GM12872 (cell line): Measurements from ENCODE around the gene FRG1.

ENCODE experiments used
- TF ChIP-seq, protein P1 (sequence below): IDR thresholded peaks from 3 replicates; pipeline ENCODE4 v1.5.1; 2011; ENCODE audit warnings: low read depth, mild to moderate bottlenecking, low read length, moderate library complexity; ENCODE audit not compliant: insufficient read depth

Gene FRG1

DNA sequence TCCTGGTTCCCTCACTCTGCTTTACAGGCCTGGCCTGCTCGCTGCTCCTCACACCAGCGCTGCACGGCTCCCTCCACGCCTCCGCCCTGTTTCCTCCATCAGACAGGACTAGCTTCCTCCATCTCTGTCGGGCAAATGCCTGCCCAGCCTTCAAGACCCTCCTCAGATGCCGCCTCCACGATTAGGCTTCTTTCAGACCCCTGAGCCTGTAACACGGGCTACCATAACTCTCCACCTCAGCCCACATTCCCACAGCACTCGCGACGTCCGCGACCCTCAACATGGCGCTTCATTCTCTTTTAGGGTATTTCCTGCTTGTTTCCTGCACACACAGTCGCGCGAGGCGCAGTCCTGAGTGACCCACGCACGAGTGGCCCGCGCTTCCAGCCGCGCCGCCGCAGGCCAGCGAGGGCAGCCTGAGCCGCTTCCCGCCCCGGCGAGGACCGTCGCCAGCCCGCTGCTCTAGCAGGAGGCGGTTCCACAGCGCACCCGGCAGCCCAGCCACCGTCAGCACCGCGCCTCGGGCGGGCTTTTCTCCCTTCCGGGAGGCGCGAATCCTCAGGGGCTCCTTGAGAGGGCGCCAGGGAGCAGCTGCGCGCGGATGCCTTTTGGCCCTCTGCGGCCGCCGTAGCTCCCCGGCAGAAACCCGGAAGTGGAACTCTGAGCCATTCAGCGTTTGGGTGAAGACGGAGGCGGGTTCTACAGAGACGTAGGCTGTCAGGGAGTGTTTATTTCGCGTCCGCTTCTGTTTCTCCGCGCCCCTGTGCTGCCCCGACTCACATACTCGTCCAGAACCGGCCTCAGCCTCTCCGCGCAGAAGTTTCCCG lies at the start of gene FRG1:
TSS of gene FRG1 (plus strand) at position 695 of the 827 bp plus-strand sequence. CDS start 138 bp downstream, outside the sequence.
- TF ChIP-seq, protein P1, sequence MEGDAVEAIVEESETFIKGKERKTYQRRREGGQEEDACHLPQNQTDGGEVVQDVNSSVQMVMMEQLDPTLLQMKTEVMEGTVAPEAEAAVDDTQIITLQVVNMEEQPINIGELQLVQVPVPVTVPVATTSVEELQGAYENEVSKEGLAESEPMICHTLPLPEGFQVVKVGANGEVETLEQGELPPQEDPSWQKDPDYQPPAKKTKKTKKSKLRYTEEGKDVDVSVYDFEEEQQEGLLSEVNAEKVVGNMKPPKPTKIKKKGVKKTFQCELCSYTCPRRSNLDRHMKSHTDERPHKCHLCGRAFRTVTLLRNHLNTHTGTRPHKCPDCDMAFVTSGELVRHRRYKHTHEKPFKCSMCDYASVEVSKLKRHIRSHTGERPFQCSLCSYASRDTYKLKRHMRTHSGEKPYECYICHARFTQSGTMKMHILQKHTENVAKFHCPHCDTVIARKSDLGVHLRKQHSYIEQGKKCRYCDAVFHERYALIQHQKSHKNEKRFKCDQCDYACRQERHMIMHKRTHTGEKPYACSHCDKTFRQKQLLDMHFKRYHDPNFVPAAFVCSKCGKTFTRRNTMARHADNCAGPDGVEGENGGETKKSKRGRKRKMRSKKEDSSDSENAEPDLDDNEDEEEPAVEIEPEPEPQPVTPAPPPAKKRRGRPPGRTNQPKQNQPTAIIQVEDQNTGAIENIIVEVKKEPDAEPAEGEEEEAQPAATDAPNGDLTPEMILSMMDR, result peak; percentile 96

DNA sequence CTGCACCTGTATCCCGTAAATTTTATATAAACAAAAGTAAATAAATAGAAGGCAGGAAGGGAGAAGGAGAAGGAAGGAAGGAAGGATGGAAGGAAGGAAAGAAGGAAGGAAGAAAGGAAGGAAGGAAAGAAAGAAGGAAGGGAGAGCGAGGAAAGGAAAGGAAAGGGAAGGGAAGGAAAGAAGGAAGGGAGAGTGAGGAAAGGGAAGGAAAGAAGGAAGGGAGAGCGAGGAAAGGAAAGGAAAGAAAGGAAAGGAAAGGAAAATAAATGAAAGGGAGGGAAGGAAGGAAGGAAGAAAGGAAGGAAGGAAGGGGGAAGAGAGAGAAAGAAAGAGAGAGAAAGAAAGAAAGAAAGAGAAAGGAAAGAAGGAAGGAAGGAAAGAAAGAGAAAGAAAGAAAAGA lies 43.0 kb upstream of the FRG1 start:
- TF ChIP-seq, protein P1, result no peak

DNA sequence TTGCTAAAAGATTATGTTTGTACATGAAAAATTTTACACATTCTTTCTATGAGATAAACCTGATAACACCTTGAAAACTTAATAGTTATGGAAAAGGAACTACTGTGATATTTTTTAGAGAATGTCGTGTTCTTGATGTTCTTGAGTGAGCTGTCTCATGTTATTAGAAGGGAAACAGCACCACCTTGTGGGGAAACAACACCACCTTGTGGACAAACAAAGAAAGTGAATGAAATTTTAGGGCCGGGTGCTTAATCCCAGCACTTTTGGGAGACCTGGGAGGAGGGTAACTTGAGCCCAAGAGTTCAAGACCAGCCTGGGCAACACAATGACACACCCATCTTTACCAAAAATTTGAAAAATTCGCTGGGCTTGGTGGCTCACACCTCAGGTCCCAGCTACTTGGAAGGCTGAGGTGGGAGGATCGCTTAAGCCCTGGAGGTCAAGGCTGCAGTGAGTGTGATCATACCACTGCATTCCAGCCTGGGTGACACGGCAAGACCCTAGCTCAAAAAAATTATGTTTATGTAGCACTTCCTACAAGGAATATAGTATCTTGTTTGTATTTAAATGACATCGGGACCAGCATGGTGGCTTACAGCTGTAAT lies 36.1 kb upstream of the FRG1 start:
- TF ChIP-seq, protein P1, result peak; percentile 56

DNA sequence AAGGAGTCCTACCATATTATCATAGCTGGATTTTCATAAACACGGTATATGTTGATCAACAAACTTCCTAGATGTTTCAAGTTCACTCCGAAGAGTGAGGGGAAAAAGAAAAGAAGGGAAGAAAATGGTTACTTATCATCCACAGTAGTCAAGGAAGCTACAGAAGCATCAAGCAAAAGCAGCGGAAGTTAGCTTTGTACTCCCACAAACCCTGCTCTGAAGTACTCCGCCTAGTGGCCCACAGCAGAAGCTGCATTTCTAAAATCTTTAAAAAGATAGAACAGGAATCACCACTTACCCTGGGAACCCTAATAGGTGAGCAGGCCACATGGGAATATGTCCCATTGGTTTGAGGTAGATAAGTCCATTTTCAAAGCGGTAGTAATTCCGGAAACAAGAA lies 28.5 kb upstream of the FRG1 start:
- TF ChIP-seq, protein P1, result peak; percentile 60; the same call in 2 of the 3 replicates

DNA sequence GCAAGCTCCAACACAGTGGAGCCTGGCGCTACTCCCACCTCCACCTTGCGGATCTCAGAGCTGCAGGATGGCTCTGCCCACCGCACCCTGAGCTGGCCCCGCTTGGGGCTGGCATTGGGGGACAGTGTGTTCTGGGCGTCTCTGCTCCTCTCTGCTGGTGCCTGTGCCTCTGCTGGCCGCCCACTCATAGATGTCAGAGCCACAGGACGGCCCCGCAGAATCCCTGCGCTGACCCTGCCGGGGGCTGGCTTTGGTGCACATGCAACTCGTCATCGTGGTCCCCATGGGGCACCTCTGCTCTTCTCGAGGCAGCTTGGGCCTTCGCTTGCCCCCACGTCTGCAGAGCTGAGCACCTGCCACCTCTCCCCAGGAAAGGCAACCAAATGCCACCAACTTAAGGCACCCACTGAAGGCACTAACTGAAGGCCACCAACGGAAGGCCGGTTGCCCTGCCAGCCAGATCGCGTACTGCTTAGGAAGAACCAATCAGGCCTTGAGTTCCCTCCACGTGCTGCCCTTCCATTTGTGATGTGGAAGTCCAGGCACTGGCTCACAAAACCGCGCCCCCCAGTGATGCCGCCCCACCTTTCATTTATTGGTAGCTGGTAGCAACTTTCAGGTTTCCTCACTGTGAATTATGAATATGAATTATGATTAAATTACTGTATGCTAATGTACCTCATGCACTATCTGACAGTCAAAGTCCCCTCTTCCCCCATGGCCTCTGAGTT lies 23.3 kb upstream of the FRG1 start:
- TF ChIP-seq, protein P1, result no peak

DNA sequence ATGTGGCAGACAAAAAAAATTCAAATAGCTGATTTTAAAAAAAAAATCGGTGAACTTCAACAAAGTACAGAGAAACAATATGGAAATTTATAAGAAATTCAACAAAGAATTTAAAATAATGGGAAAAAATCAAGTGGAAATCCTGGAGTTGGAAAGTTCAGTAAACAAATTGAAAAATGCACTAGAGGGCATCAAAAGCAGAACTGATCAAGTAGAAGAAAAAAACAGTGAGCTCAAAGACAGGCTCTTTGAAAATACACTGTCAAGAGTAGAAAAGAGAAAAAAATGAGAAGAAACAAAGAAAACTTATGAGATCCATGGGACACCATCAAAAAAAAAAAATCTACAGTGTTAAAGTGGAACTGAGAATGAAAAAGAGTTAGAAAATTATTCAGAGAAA lies 19.6 kb upstream of the FRG1 start:
- TF ChIP-seq, protein P1, result no peak

DNA sequence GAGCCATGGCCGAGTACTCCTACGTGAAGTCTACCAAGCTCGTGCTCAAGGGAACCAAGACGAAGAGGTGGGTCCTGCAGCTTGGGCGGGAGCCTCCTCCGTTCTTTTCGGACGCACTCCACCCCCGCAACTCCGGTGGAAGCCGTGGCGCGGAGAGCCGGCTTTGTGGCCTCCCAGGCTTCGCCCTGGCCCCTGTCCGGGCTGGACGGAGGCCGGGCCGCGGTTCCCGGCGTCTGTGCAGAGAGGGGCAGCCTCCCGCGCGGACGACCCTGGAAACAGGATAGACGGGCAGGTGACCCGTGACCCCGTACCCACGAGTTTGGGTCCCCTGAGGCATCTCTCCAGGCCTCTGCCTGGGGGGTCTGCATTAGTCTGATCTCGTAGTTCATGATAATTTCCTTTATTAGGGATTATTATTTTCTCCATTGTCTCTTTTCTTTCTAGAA lies 356 bp downstream of the FRG1 start:
- TF ChIP-seq, protein P1, result no peak
